ENCODE results near the gene KCNK4.
A peak's percentile ranks its signal among the peaks of the same experiment; 100 is the strongest.
"Not testable (repeated sequence)": the region's sequence is repeated elsewhere in the genome, so short reads cannot be mapped to it uniquely, and the experiment has no call there.

KCNK4 gene

DNA sequence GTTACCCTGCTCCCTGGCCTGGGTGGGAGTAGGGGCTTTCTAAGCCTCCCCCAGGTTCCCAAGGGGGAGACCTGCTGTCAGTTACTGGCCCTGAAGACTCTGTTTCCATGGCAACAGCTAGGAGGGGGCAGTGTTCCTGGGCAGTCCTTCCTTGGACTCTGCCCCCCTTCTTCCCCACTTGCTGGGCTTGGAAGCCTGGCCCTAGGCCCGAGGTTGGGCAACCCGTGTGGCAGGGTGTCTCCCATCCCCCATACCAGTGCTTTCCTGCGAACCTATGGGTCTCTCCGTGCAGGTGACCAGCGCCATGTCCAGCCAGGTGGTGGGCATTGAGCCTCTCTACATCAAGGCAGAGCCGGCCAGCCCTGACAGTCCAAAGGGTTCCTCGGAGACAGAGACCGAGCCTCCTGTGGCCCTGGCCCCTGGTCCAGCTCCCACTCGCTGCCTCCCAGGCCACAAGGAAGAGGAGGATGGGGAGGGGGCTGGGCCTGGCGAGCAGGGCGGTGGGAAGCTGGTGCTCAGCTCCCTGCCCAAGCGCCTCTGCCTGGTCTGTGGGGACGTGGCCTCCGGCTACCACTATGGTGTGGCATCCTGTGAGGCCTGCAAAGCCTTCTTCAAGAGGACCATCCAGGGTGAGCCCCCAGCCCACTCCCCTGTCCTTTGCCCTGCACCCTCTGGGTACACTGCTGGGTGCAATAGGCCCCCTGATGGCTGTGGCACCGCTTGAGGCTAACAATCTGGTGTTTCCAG is 15.9 kb downstream of the KCNK4 start:
- Histone ChIP-seq H3K4me3 (peak overlapping the region; percentile 99), H3K27ac (peak overlapping the region in 1 of 2 donors; percentile 97)
- TF ChIP-seq, protein P1, sequence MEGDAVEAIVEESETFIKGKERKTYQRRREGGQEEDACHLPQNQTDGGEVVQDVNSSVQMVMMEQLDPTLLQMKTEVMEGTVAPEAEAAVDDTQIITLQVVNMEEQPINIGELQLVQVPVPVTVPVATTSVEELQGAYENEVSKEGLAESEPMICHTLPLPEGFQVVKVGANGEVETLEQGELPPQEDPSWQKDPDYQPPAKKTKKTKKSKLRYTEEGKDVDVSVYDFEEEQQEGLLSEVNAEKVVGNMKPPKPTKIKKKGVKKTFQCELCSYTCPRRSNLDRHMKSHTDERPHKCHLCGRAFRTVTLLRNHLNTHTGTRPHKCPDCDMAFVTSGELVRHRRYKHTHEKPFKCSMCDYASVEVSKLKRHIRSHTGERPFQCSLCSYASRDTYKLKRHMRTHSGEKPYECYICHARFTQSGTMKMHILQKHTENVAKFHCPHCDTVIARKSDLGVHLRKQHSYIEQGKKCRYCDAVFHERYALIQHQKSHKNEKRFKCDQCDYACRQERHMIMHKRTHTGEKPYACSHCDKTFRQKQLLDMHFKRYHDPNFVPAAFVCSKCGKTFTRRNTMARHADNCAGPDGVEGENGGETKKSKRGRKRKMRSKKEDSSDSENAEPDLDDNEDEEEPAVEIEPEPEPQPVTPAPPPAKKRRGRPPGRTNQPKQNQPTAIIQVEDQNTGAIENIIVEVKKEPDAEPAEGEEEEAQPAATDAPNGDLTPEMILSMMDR (IDR thresholded peaks at IDR 0.05): no peak
- no peak for DNase-seq (ENCODE audit: low spot score)

DNA sequence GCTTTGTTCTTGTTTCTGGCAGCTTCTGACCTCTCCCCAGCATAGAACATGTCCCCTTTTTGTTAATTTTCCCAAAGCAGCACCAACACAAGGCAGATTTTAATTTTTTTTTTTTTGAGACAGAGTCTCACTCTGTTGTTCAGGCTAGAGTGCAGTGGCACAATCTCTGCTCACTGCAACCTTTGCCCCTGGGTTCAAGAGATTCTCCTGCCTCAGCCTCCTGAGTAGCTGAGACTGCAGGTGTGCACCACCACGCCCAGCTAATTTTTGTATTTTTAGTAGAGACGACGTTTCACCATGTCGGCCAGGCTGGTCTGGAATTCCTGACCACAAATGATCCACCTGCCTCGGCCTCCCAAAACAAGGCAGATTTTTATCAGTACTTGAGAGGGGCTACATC is 16.7 kb downstream of the KCNK4 start:
- not testable (repeated sequence) for DNase-seq (ENCODE audit: low spot score); H3K4me3 ChIP-seq; H3K27ac ChIP-seq

DNA sequence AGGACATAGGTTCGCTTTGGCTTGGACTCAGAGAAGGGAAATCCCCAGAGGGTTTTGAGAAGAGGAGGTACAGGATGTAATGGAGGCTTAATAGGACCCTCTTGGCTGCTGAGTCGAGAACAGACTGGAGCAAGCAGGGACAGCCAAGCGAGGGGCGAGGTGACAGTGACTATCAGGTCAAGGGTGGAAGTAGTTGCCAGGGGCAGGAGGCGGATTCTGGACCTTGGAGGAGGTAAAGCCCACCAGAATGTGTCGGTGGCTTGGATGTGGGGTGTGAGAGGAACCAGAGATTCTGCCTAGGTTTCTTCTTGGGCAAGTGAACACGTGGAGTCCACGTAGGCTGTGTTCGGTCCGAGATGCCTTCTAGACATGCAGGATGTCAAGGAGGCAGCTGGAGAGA is 21.8 kb downstream of the KCNK4 start:
- no peak for DNase-seq (ENCODE audit: low spot score)
- peak overlapping the region in 1 of 2 donors; percentile 75 for H3K27ac ChIP-seq
- TF ChIP-seq, protein P1 (IDR thresholded peaks at IDR 0.05): no peak
- H3K4me3 ChIP-seq: no peak overlapping the region

DNA sequence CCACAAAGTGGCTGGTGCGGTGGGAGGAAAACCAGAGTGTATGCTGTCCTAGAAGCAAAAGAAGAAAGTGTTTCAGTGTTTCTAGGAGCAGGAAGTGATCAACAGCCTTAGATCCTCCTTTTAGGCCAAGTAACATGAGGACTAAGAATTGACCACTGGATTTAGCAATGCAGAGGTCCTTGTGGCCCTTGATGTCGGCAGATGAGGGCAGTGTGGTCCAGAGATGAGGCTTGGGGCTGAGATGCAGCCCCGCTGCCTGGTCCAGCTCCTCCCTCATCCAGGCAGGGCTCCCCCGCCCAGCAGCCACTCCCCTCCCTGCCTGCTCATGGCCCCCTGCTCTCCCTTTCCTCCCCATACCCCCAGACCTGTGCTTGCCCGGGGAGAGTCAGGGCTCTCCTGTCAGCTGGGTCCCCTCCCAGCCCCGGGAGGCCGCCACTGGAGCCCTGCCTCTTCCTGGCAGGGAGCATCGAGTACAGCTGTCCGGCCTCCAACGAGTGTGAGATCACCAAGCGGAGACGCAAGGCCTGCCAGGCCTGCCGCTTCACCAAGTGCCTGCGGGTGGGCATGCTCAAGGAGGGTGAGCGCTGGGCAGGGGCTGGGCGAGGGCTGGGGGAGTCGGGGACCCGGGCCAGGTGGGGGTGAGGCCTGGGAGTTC is 22.5 kb downstream of the KCNK4 start:
- DNase-seq (ENCODE audit: low spot score): no peak
- Histone ChIP-seq H3K27ac (peak overlapping the region; percentile 22 to 75), H3K4me3 (peak overlapping the region; percentile 33)
- TF ChIP-seq, protein P1 (IDR thresholded peaks at IDR 0.05): no peak

DNA sequence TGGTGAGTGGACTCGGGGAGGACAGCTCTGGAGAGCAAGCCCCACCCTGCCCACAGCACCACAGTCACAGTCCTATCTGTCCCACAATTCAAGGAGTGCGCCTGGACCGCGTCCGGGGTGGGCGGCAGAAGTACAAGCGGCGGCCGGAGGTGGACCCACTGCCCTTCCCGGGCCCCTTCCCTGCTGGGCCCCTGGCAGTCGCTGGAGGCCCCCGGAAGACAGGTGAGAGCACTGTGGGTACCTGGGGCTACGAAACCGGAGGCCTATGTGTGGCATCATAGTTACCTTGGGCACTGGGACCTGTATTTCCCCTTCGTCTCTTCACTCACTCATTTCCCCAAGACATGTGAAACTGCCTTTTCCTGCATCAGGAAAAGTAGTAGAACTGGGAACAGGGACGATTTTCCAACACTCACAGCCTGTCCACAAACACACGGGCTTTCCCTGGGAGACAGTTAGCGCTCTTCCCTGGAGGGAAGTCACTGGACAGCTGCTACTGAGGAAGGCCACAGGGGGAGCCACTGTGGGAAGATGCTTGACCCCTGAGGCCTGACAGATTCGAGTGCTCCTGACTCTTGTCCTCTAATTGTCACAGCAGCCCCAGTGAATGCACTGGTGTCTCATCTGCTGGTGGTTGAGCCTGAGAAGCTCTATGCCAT is 23.2 kb downstream of the KCNK4 start:
- DNase-seq (ENCODE audit: low spot score): no peak
- H3K27ac ChIP-seq: peak overlapping the region; percentile 22 to 75
- peak overlapping the region; percentile 33 for H3K4me3 ChIP-seq
- TF ChIP-seq, protein P1 (IDR thresholded peaks at IDR 0.05): no peak

DNA sequence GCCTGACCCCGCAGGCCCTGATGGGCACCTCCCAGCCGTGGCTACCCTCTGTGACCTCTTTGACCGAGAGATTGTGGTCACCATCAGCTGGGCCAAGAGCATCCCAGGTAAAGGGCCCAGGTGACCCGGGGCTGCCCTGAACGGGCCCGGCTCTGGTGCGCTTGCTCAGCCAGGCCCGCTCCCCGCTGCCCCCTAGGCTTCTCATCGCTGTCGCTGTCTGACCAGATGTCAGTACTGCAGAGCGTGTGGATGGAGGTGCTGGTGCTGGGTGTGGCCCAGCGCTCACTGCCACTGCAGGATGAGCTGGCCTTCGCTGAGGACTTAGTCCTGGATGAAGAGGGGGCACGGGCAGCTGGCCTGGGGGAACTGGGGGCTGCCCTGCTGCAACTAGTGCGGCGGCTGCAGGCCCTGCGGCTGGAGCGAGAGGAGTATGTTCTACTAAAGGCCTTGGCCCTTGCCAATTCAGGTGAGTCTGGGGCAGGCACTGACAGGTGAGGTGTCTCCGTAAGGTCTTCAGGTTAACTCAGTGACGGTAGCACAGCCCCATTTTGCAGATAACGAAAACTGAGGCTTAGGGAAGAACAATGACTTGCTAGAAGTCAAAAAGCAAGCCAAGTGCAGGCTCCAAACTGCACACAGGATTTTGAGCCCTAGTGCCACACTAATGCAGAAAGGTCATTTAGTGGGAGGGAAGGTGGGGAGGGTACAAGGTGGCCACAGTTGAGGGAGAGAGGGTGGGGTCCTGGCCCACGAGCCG is 23.9 kb downstream of the KCNK4 start:
- Histone ChIP-seq H3K4me3 (no peak overlapping the region), H3K27ac (no peak overlapping the region)
- DNase-seq (ENCODE audit: low spot score): no peak
- TF ChIP-seq, protein P1 (IDR thresholded peaks at IDR 0.05): no peak

DNA sequence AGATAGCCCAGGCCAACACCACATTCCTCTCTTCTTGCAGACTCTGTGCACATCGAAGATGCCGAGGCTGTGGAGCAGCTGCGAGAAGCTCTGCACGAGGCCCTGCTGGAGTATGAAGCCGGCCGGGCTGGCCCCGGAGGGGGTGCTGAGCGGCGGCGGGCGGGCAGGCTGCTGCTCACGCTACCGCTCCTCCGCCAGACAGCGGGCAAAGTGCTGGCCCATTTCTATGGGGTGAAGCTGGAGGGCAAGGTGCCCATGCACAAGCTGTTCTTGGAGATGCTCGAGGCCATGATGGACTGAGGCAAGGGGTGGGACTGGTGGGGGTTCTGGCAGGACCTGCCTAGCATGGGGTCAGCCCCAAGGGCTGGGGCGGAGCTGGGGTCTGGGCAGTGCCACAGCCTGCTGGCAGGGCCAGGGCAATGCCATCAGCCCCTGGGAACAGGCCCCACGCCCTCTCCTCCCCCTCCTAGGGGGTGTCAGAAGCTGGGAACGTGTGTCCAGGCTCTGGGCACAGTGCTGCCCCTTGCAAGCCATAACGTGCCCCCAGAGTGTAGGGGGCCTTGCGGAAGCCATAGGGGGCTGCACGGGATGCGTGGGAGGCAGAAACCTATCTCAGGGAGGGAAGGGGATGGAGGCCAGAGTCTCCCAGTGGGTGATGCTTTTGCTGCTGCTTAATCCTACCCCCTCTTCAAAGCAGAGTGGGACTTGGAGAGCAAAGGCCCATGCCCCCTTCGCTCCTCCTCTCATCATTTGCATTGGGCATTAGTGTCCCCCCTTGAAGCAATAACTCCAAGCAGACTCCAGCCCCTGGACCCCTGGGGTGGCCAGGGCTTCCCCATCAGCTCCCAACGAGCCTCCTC is 24.8 kb downstream of the KCNK4 start:
- not testable (repeated sequence) for DNase-seq (ENCODE audit: low spot score); H3K4me3 ChIP-seq; H3K27ac ChIP-seq
